Kidney epithelial cell (primary cell): ENCODE data around the gene CDH13. TPM values are rescaled to one million over a fixed set of nuclear protein-coding genes. Genes with fewer than 3 reads are reported as not detected.

ENCODE experiments used
- DNase-seq: peaks from one replicate; pipeline ENCODE4 v3.0.0-alpha.2; 2010; ENCODE audit warnings: low read depth
- H3K27me3 ChIP-seq: 2 replicates; pipeline ENCODE4 v1.6.0; 2011; ENCODE audit warnings: low read length; ENCODE audit not compliant: control insufficient read depth, insufficient read depth
- H3K36me3 ChIP-seq: 2 replicates; pipeline ENCODE4 v1.5.1; 2011; ENCODE audit warnings: low read length; ENCODE audit not compliant: control insufficient read depth, insufficient read depth
- H3K4me3 ChIP-seq: 2 replicates; pipeline ENCODE4 v1.5.1; 2011; ENCODE audit warnings: low read depth, mild to moderate bottlenecking, control low read depth, low read length
- total RNA-seq: library from RNA; depleted of rRNA; stranded (reverse); fragments of >200 nt; gene quantifications from 2 replicates; pipeline ENCODE4 v1.2.3, GENCODE V29; 2015
- TF ChIP-seq, protein P1 (sequence below): IDR thresholded peaks from 2 replicates; pipeline ENCODE4 v1.5.1; 2011; ENCODE audit warnings: mild to moderate bottlenecking, moderate library complexity, low read length, control low read depth, inconsistent platforms; ENCODE audit not compliant: insufficient read depth, poor library complexity, severe bottlenecking

Gene CDH13
- total RNA-seq, 1 donor from 2014 or later, result 32.8 TPM

DNA sequence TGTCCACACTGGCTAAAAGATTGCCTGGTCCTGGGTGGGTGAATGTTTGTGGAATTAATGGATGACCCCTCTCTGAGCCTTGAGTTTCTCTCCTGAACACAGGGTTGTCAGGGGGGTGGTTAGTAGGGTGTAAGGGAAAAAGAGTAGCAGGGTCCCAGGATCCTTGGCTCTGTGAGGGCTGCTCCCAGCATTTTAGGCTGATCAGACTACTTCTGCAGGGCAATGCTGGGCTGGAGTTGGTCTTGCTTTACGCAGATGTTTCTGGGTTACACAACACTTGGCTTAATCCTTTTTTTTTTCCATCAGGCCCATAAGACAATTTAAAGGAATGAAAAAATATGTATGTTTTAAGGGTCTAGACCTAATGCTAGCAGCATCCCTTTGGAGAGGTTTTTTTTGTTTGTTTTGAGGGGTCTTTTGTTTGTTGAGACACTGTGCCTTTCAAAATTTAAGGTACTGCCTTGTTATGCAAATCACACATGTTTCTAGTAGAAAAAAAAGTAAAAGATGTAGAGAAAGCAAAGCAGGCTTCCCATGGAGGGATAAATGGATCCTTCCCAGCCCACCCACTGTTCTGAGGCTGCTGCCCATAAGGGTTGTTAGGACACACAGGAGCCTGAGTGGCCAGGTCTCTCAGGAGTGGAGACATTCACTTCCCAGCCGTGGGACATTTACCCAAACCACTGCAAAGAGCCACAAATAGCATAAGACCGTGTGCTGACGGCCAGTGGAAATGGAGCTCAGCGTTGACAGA, 955.4 kb downstream of the CDH13 start:
- DNase-seq, result no peak
- H3K36me3 ChIP-seq, result no peaks in the 10 kb centered on the region
- no peak overlapping the region for H3K4me3 ChIP-seq
- TF ChIP-seq, protein P1, sequence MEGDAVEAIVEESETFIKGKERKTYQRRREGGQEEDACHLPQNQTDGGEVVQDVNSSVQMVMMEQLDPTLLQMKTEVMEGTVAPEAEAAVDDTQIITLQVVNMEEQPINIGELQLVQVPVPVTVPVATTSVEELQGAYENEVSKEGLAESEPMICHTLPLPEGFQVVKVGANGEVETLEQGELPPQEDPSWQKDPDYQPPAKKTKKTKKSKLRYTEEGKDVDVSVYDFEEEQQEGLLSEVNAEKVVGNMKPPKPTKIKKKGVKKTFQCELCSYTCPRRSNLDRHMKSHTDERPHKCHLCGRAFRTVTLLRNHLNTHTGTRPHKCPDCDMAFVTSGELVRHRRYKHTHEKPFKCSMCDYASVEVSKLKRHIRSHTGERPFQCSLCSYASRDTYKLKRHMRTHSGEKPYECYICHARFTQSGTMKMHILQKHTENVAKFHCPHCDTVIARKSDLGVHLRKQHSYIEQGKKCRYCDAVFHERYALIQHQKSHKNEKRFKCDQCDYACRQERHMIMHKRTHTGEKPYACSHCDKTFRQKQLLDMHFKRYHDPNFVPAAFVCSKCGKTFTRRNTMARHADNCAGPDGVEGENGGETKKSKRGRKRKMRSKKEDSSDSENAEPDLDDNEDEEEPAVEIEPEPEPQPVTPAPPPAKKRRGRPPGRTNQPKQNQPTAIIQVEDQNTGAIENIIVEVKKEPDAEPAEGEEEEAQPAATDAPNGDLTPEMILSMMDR, result no peak
- no peaks in the 10 kb centered on the region for H3K27me3 ChIP-seq

DNA sequence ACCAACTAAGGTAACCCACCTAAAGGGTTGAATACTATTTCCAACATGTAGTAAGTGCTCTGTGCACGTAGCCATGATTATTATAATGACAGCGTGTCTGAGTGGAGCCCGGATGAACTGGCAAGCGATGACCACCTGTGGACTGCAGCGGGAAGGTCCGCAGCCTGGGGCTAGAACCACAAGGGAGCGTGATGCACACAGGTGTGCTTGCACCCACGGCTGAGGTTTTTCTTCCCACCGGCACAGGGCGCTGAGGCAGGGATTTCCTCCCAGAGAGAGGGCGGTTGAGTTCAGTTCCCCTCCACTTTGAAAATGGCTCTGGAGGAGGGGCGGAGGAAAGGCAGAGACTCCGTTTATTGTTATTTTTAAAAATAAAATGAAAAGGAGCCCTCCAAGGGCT, 959.3 kb downstream of the CDH13 start:
- H3K36me3 ChIP-seq, result no peaks in the 10 kb centered on the region
- no peak for DNase-seq
- H3K27me3 ChIP-seq, result no peaks in the 10 kb centered on the region
- TF ChIP-seq, protein P1, result no peak
- H3K4me3 ChIP-seq, result no peak overlapping the region

DNA sequence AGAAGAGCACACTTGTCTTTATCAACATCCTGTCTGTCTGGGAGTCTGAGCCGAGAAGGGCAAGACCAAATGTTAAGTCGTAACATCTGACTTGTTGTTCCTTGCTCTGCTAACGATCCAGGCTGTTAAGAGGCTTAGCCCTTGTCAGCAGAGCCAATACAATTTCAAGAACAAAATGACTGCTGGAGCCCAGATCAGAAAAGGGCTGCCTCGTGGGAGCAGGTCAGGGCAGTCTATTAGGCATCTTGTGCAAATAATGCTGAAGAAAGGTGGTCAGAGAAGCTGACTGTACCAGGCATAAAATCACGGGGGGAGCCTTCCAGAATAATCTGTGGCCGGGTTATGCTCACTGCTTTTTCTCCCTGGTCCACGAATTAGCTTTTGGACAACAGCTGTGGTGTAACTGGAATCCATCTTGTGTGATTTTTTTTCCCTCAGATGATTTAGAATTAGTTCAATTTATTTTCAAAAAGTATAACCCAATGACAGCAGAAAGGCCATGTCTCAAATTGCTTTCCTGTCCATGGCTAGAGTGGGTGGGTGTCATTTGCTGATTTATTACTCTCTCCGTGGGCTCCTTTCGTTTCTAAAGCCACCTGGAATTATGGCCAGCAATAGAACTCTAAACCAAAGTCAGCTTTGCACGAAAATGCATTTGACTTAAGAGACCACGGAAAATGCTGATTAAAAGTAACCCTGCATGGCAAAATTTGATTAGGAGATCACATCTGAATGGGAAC, 959.9 kb downstream of the CDH13 start:
- TF ChIP-seq, protein P1, result no peak
- no peak overlapping the region for H3K4me3 ChIP-seq

DNA sequence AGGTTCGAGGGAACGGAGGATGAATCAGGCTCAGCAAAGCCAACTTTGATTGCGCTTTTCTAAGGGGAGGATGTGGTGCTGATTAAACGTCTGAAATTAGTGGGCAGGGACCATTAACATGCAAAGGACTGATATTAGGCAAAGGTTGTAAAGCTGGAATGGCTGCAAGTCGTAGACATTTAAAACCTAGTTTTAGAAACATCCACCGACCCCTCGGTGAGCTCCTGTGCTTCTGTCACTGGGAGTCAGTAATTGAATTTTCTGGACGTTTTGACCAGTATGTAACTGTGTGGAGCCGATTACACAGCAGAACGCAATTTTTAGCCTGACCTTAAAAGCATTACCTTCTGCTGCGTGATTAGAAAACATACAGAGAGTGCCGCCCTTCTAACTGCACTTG, 960.4 kb downstream of the CDH13 start:
- Histone ChIP-seq H3K36me3 (no peaks in the 10 kb centered on the region), H3K4me3 (no peak overlapping the region), H3K27me3 (no peaks in the 10 kb centered on the region)
- TF ChIP-seq, protein P1, result no peak
- no peak for DNase-seq

More for the DNA sequence above, 959.9 kb downstream of the CDH13 start:
- no peak for DNase-seq
- Histone ChIP-seq H3K36me3 (no peaks in the 10 kb centered on the region), H3K27me3 (no peaks in the 10 kb centered on the region)

DNA sequence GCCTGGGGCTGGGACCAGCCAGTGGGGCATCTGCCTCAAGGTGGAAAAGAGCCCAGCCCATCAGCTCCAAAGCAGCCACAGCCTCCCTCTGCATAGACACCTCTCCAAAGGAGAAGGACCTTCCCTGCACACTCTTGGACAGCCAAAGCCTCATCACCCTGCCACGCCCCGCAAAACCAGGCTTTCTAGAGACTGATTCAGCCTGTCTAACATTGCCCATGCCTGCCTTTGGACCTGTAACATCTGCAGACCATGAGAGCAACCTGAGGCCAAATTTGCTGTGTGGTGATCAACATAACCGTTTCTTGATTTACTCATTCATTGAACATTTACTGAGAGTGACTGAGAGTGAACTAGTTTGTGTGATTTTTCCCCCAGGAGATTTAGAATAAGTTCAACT, 961.3 kb downstream of the CDH13 start:
- TF ChIP-seq, protein P1, result no peak
- DNase-seq, result no peak

More for the DNA sequence above, 961.3 kb downstream of the CDH13 start:
- Histone ChIP-seq H3K27me3 (no peaks in the 10 kb centered on the region), H3K36me3 (no peaks in the 10 kb centered on the region), H3K4me3 (no peak overlapping the region)
